Effector memory CD8-positive, alpha-beta T cell (primary cell): Measurements from ENCODE around the gene MACF1.

ENCODE experiments used
- ATAC-seq: fragments of 150-1000 bp; cut with Tn5 transposase; replicated peaks from 2 replicates; pipeline ENCODE4 v1.10.0; 2021; ENCODE audit warnings: mild to moderate bottlenecking, moderate library complexity
- DNase-seq, 3 experiments: peaks; one replicate each; pipeline ENCODE4 v3.0.0; 2021
- H3K27ac Mint-ChIP-seq, 2 donors: one replicate each; pipeline ENCODE4 v1.8.0; 2022; ENCODE audit warnings: mild to moderate bottlenecking in 2 of 2, mixed read lengths in 2 of 2, moderate library complexity in 2 of 2
- H3K27me3 Mint-ChIP-seq, 2 donors: one replicate each; pipeline ENCODE4 v1.8.0; 2022; ENCODE audit warnings: mixed read lengths in 2 of 2
- H3K36me3 Mint-ChIP-seq: one replicate; pipeline ENCODE4 v1.8.0; 2022; ENCODE audit warnings: mild to moderate bottlenecking, moderate library complexity, mixed read lengths; ENCODE audit not compliant: insufficient read depth
- H3K4me1 Mint-ChIP-seq, 2 donors: one replicate each; pipeline ENCODE4 v1.8.0; 2022; ENCODE audit warnings: low read depth in 2 of 2, mixed read lengths in 2 of 2
- H3K4me3 Mint-ChIP-seq, 2 donors: one replicate each; pipeline ENCODE4 v1.8.0; 2022; ENCODE audit warnings: mild to moderate bottlenecking in 2 of 2, mixed read lengths in 2 of 2, moderate library complexity in 2 of 2
- H3K9me3 Mint-ChIP-seq, 2 donors: one replicate each; pipeline ENCODE4 v1.8.0; 2022; ENCODE audit warnings: mixed read lengths in 2 of 2

MACF1 gene

GRCh38 chr1:39294531-39294930 lies 90.0 kb downstream of the MACF1 start:
- DNase-seq: no peak
- Mint-ChIP-seq H3K36me3 (peaks cover 95% of the 10 kb centered on the region), H3K4me1 (peaks cover 2 to 8% of the 10 kb centered on the region in 2 donors), H3K27me3 (no peaks in the 10 kb centered on the region), H3K4me3 (no peak overlapping the region), H3K27ac (peak overlapping the region; percentile 76 to 79), H3K9me3 (no peaks in the 10 kb centered on the region)
- no peak for ATAC-seq

GRCh38 chr1:39295901-39296300 lies 91.4 kb downstream of the MACF1 start:
- no peak for DNase-seq
- Mint-ChIP-seq H3K36me3 (peaks cover 93% of the 10 kb centered on the region), H3K9me3 (no peaks in the 10 kb centered on the region), H3K4me3 (no peak overlapping the region), H3K4me1 (peaks cover 2 to 4% of the 10 kb centered on the region in 2 donors), H3K27me3 (no peaks in the 10 kb centered on the region), H3K27ac (peak overlapping the region; percentile 76 to 77)
- ATAC-seq: no peak

GRCh38 chr1:39297551-39297950 lies 93.1 kb downstream of the MACF1 start:
- DNase-seq (no peak), ATAC-seq (no peak)
- H3K9me3 Mint-ChIP-seq: no peaks in the 10 kb centered on the region
- H3K27ac Mint-ChIP-seq: peak overlapping the region in 1 of 2 donors; percentile 31
- no peaks in the 10 kb centered on the region for H3K27me3 Mint-ChIP-seq
- H3K4me1 Mint-ChIP-seq: peaks cover 0 to 2% of the 10 kb centered on the region in 2 donors
- H3K4me3 Mint-ChIP-seq: no peak overlapping the region
- peaks cover 93% of the 10 kb centered on the region for H3K36me3 Mint-ChIP-seq

GRCh38 chr1:39301606-39302005 lies 97.1 kb downstream of the MACF1 start:
- Mint-ChIP-seq H3K27me3 (no peaks in the 10 kb centered on the region), H3K9me3 (no peaks in the 10 kb centered on the region), H3K27ac (peak overlapping the region in 1 of 2 donors; percentile 80), H3K4me1 (no peaks in the 10 kb centered on the region), H3K4me3 (no peak overlapping the region), H3K36me3 (peaks cover 95% of the 10 kb centered on the region)
- DNase-seq (no peak), ATAC-seq (no peak)

GRCh38 chr1:39305555-39305954 lies 101.1 kb downstream of the MACF1 start:
- Mint-ChIP-seq H3K4me1 (peaks cover 0 to 2% of the 10 kb centered on the region in 2 donors), H3K27ac (peak overlapping the region in 1 of 2 donors; percentile 11), H3K9me3 (no peaks in the 10 kb centered on the region), H3K4me3 (no peak overlapping the region), H3K36me3 (peaks cover 95% of the 10 kb centered on the region), H3K27me3 (no peaks in the 10 kb centered on the region)
- DNase-seq (no peak), ATAC-seq (no peak)

- H3K4me3 Mint-ChIP-seq: no peak overlapping the region
Measured at GRCh38 chr1:39310015-39310414, 105.5 kb downstream of the MACF1 start.

GRCh38 chr1:39310691-39311090 lies 106.2 kb downstream of the MACF1 start:
- H3K27ac Mint-ChIP-seq: peak overlapping the region in 1 of 2 donors; percentile 33
- no peaks in the 10 kb centered on the region for H3K27me3 Mint-ChIP-seq
- ATAC-seq: no peak
- no peak for DNase-seq
- H3K9me3 Mint-ChIP-seq: no peaks in the 10 kb centered on the region
- no peak overlapping the region for H3K4me3 Mint-ChIP-seq
- H3K36me3 Mint-ChIP-seq: peaks cover 84% of the 10 kb centered on the region
- H3K4me1 Mint-ChIP-seq: peaks cover 2 to 15% of the 10 kb centered on the region in 2 donors

More at GRCh38 chr1:39310015-39310414, 105.5 kb downstream of the MACF1 start:
- H3K27me3 Mint-ChIP-seq: no peaks in the 10 kb centered on the region
- no peak for DNase-seq
- H3K4me1 Mint-ChIP-seq: peaks cover 2 to 10% of the 10 kb centered on the region in 2 donors
- no peaks in the 10 kb centered on the region for H3K9me3 Mint-ChIP-seq
- peak overlapping the region in 1 of 2 donors; percentile 35 for H3K27ac Mint-ChIP-seq
- no peak for ATAC-seq
- peaks cover 83% of the 10 kb centered on the region for H3K36me3 Mint-ChIP-seq

- ATAC-seq (no peak), DNase-seq (no peak)
- H3K9me3 Mint-ChIP-seq: no peaks in the 10 kb centered on the region
- H3K4me1 Mint-ChIP-seq: peaks cover 0 to 20% of the 10 kb centered on the region in 2 donors
- peaks cover 26% of the 10 kb centered on the region for H3K36me3 Mint-ChIP-seq
- H3K4me3 Mint-ChIP-seq: no peak overlapping the region
- no peak overlapping the region for H3K27ac Mint-ChIP-seq
- no peaks in the 10 kb centered on the region for H3K27me3 Mint-ChIP-seq
Measured at GRCh38 chr1:39317111-39317510, 112.6 kb downstream of the MACF1 start.

GRCh38 chr1:39317910-39318633 lies 113.6 kb downstream of the MACF1 start:
- DNase-seq (no peak), ATAC-seq (no peak)
- H3K4me3 Mint-ChIP-seq: no peak overlapping the region
- H3K9me3 Mint-ChIP-seq: no peaks in the 10 kb centered on the region
- peaks cover 0 to 20% of the 10 kb centered on the region in 2 donors for H3K4me1 Mint-ChIP-seq
- H3K27me3 Mint-ChIP-seq: no peaks in the 10 kb centered on the region
- peak overlapping the region in 1 of 2 donors; percentile 22 for H3K27ac Mint-ChIP-seq
- H3K36me3 Mint-ChIP-seq: peaks cover 18% of the 10 kb centered on the region

- Mint-ChIP-seq H3K27ac (peak overlapping the region in 1 of 2 donors; percentile 70), H3K9me3 (no peaks in the 10 kb centered on the region), H3K4me1 (peaks cover 0 to 12% of the 10 kb centered on the region in 2 donors), H3K36me3 (no peaks in the 10 kb centered on the region), H3K27me3 (no peaks in the 10 kb centered on the region), H3K4me3 (no peak overlapping the region)
- ATAC-seq (no peak), DNase-seq (no peak)
Measured at GRCh38 chr1:39321979-39322378, 117.5 kb downstream of the MACF1 start.

- Mint-ChIP-seq H3K27ac (peak overlapping the region; percentile 42 to 49), H3K9me3 (no peaks in the 10 kb centered on the region), H3K36me3 (peaks cover 2% of the 10 kb centered on the region), H3K4me1 (peaks cover 0 to 14% of the 10 kb centered on the region in 2 donors), H3K4me3 (no peak overlapping the region), H3K27me3 (no peaks in the 10 kb centered on the region)
- DNase-seq (no peak), ATAC-seq (no peak)
Measured at GRCh38 chr1:39322431-39322830, 117.9 kb downstream of the MACF1 start.

- Mint-ChIP-seq H3K4me1 (peaks cover 9 to 35% of the 10 kb centered on the region in 2 donors), H3K9me3 (no peaks in the 10 kb centered on the region), H3K4me3 (no peak overlapping the region), H3K27ac (no peak overlapping the region), H3K27me3 (no peaks in the 10 kb centered on the region), H3K36me3 (peaks cover 7% of the 10 kb centered on the region)
- DNase-seq (no peak), ATAC-seq (no peak)
Measured at GRCh38 chr1:39324888-39325287, 120.4 kb downstream of the MACF1 start.

GRCh38 chr1:39326836-39327235 lies 122.3 kb downstream of the MACF1 start:
- ATAC-seq: no peak

GRCh38 chr1:39328095-39328494 lies 123.6 kb downstream of the MACF1 start:
- DNase-seq: no peak
- peak overlapping the region in 1 of 2 donors; percentile 77 for H3K27ac Mint-ChIP-seq
- H3K27me3 Mint-ChIP-seq: no peaks in the 10 kb centered on the region
- peaks cover 15 to 56% of the 10 kb centered on the region in 2 donors for H3K4me1 Mint-ChIP-seq
- H3K4me3 Mint-ChIP-seq: peak overlapping the region; percentile 55 to 80
- peak; percentile 87 for ATAC-seq
- peaks cover 26% of the 10 kb centered on the region for H3K36me3 Mint-ChIP-seq
- no peaks in the 10 kb centered on the region for H3K9me3 Mint-ChIP-seq

More at GRCh38 chr1:39326836-39327235, 122.3 kb downstream of the MACF1 start:
- no peak overlapping the region for H3K4me3 Mint-ChIP-seq
- no peak overlapping the region for H3K27ac Mint-ChIP-seq
- H3K4me1 Mint-ChIP-seq: peaks cover 12 to 44% of the 10 kb centered on the region in 2 donors
- no peak for DNase-seq
- no peaks in the 10 kb centered on the region for H3K27me3 Mint-ChIP-seq
- H3K9me3 Mint-ChIP-seq: no peaks in the 10 kb centered on the region
- peaks cover 13% of the 10 kb centered on the region for H3K36me3 Mint-ChIP-seq
